Aorta (tissue), 5 donors: ENCODE measurements around the gene AGO3. TPM values are rescaled to one million over a fixed set of nuclear protein-coding genes. Genes with fewer than 3 reads are reported as not detected.
"Not testable (repeated sequence)": the region's sequence is repeated elsewhere in the genome, so short reads cannot be mapped to it uniquely, and the experiment has no call there.

Experiments used
- ATAC-seq: fragments of 200-7000 bp; cut with Tn5 transposase; one replicate; pipeline ENCODE4 v1.9.1; 2022; ENCODE audit warnings: moderate library complexity; ENCODE audit not compliant: low FRiP score
- DNase-seq, 2 donors: peaks; one replicate each; pipeline ENCODE4 v3.0.0-alpha.2; 2020
- H3K27ac ChIP-seq, 2 donors: one replicate each; pipeline ENCODE4 v1.5.1; 2013; ENCODE audit warnings: low read length in 2 of 2, mild to moderate bottlenecking in 2 of 2, moderate library complexity in 2 of 2, control low read depth in 1 of 2, inconsistent platforms in 1 of 2, low read depth in 1 of 2
- H3K27me3 ChIP-seq, 2 donors: one replicate each; pipeline ENCODE4 v1.6.1; 2013; ENCODE audit warnings: control low read depth in 1 of 2, low read length in 1 of 2, mild to moderate bottlenecking in 1 of 2, moderate library complexity in 1 of 2; ENCODE audit not compliant: insufficient read depth in 2 of 2, control insufficient read depth in 1 of 2
- H3K36me3 ChIP-seq, 2 donors: one replicate each; pipeline ENCODE4 v1.6.1; 2013; ENCODE audit warnings: control low read depth in 1 of 2, low read length in 1 of 2, mild to moderate bottlenecking in 1 of 2; ENCODE audit not compliant: insufficient read depth in 2 of 2, control insufficient read depth in 1 of 2
- H3K4me1 ChIP-seq, 2 donors: one replicate each; pipeline ENCODE4 v1.6.1; 2013; ENCODE audit warnings: low read length in 2 of 2, control low read depth in 1 of 2, mild to moderate bottlenecking in 1 of 2, moderate library complexity in 1 of 2; ENCODE audit not compliant: insufficient read depth in 2 of 2, control insufficient read depth in 1 of 2
- H3K4me3 ChIP-seq, 2 donors: one replicate each; pipeline ENCODE4 v1.5.1; 2013; ENCODE audit warnings: low read length in 2 of 2, control low read depth in 1 of 2, mild to moderate bottlenecking in 1 of 2
- H3K9me3 ChIP-seq: one replicate; pipeline ENCODE4 v1.6.1; 2013; ENCODE audit warnings: mild to moderate bottlenecking, low read length; ENCODE audit not compliant: control insufficient read depth
- WGBS, 2 donors: extraction: QIAGEN DNeasy Blood & Tissue Kit; methylation state at CpG; one replicate each; pipeline ENCODE4 v1.1.7; 2013; 5-methylcytosine and 5-hydroxymethylcytosine counted together
- intact Hi-C, 2 donors: fragments of 100-400 bp; cut with DNase I; formaldehyde crosslinking; loops; one replicate each; pipeline versions ENCODE4 v1.14.2 to v1.15.0; 2022
- polyA plus RNA-seq, 2 donors: library from polyadenylated mRNA; stranded (reverse); fragments of 200-250 nt; gene quantifications; one replicate each; pipeline ENCODE4 v1.2.3, GENCODE V29; 2013
- total RNA-seq, 2 donors: library from RNA; stranded (reverse); fragmentation: NEBNext Ultra II Directional; extraction: Animal tissue kit (Norgen Biotek cat#: 25700); gene quantifications; one replicate each; pipeline ENCODE4 v1.2.1, GENCODE V29; 2021
- donor health status: healthy with polysubstance abuse.
- donor health status: Bipolar disorder and iron deficiency.
- donor health status: DM: no; HTN: no; CAD: no.
- donor health status: DM: no; HTN: no; CAD: no.
- donor health status: DM: yes; HTN: yes; CAD: no.

The AGO3 gene
- total and polyA plus RNA-seq, 4 donors: 1.1 to 50.4 (median 26.2) TPM

GRCh38 chr1:35958558-35958957, 27.7 kb downstream of the AGO3 start:
- no peak overlapping the region for H3K4me3 ChIP-seq
- ATAC-seq (no peak), DNase-seq (no peak)
- no peaks in the 10 kb centered on the region for H3K4me1 ChIP-seq
- intact Hi-C loops: no loop called here
- no peaks in the 10 kb centered on the region for H3K27me3 ChIP-seq
- no peaks in the 10 kb centered on the region for H3K9me3 ChIP-seq
- H3K36me3 ChIP-seq: no peaks in the 10 kb centered on the region
- WGBS, 2 donors: 85 to 97% methylated on average over 1 of the region's 1 CpG
- H3K27ac ChIP-seq: no peak overlapping the region

- WGBS, 2 donors: 25 to 37% methylated on average over 3 of the region's 3 CpGs
Measured at GRCh38 chr1:35959304-35959703, 28.4 kb downstream of the AGO3 start.

GRCh38 chr1:35962952-35963351, 32.0 kb downstream of the AGO3 start:
- Histone ChIP-seq H3K4me3 (no peak overlapping the region), H3K27ac (no peak overlapping the region), H3K9me3 (no peaks in the 10 kb centered on the region), H3K4me1 (no peaks in the 10 kb centered on the region), H3K36me3 (no peaks in the 10 kb centered on the region), H3K27me3 (no peaks in the 10 kb centered on the region)
- DNase-seq (no peak), ATAC-seq (no peak)
- 88 to 89% methylated on average over 2 of the region's 2 CpGs for WGBS, 2 donors
- intact Hi-C loops: no loop called here

More at GRCh38 chr1:35959304-35959703, 28.4 kb downstream of the AGO3 start:
- Histone ChIP-seq H3K27me3 (no peaks in the 10 kb centered on the region), H3K36me3 (no peaks in the 10 kb centered on the region), H3K9me3 (no peaks in the 10 kb centered on the region), H3K27ac (no peak overlapping the region), H3K4me1 (no peaks in the 10 kb centered on the region), H3K4me3 (no peak overlapping the region)
- DNase-seq (no peak), ATAC-seq (no peak)
- intact Hi-C loops: no loop called here

GRCh38 chr1:35964277-35964676, 33.4 kb downstream of the AGO3 start:
- H3K27me3 ChIP-seq, DNase-seq, H3K27ac ChIP-seq, H3K4me1 ChIP-seq, H3K36me3 ChIP-seq, intact Hi-C loops, H3K4me3 ChIP-seq, H3K9me3 ChIP-seq, ATAC-seq: not testable (repeated sequence)
- 97 to 99% methylated on average over 1 of the region's 1 CpG for WGBS, 2 donors

- Histone ChIP-seq H3K27me3 (no peaks in the 10 kb centered on the region), H3K27ac (no peak overlapping the region), H3K4me3 (no peak overlapping the region), H3K4me1 (no peaks in the 10 kb centered on the region), H3K36me3 (peaks cover 0 to 2% of the 10 kb centered on the region in 2 donors), H3K9me3 (no peaks in the 10 kb centered on the region)
- intact Hi-C loops: no loop called here
- WGBS, 2 donors: 98% methylated on average over 1 of the region's 1 CpG
- ATAC-seq: no peak
- DNase-seq: no peak
Measured at GRCh38 chr1:35968396-35968795, 37.5 kb downstream of the AGO3 start.

- Histone ChIP-seq H3K27me3 (no peaks in the 10 kb centered on the region), H3K36me3 (peaks cover 0 to 2% of the 10 kb centered on the region in 2 donors), H3K9me3 (no peaks in the 10 kb centered on the region), H3K27ac (no peak overlapping the region), H3K4me3 (no peak overlapping the region), H3K4me1 (no peaks in the 10 kb centered on the region)
- WGBS, 2 donors: 42 to 53% methylated on average over 2 of the region's 2 CpGs
- no peak for ATAC-seq
- intact Hi-C loops: no loop called here
- DNase-seq: no peak
Measured at GRCh38 chr1:35971601-35972000, 40.7 kb downstream of the AGO3 start.

- H3K36me3 ChIP-seq, H3K27me3 ChIP-seq, ATAC-seq, intact Hi-C loops, H3K27ac ChIP-seq, DNase-seq, H3K9me3 ChIP-seq, H3K4me1 ChIP-seq, H3K4me3 ChIP-seq: not testable (repeated sequence)
- WGBS, 2 donors: 92 to 94% methylated on average over 3 of the region's 3 CpGs
Measured at GRCh38 chr1:35972631-35973030, 41.7 kb downstream of the AGO3 start.

- no peak for DNase-seq
- Histone ChIP-seq H3K4me3 (no peak overlapping the region), H3K4me1 (no peaks in the 10 kb centered on the region), H3K27me3 (no peaks in the 10 kb centered on the region), H3K36me3 (no peaks in the 10 kb centered on the region), H3K9me3 (no peaks in the 10 kb centered on the region), H3K27ac (no peak overlapping the region)
- intact Hi-C loops: no loop called here
- ATAC-seq: no peak
Measured at GRCh38 chr1:35980090-35980489, 49.2 kb downstream of the AGO3 start.

- Histone ChIP-seq H3K4me3 (no peak overlapping the region), H3K4me1 (no peaks in the 10 kb centered on the region), H3K9me3 (no peaks in the 10 kb centered on the region), H3K36me3 (no peaks in the 10 kb centered on the region), H3K27me3 (no peaks in the 10 kb centered on the region), H3K27ac (no peak overlapping the region)
- WGBS, 2 donors: 98 to 100% methylated on average over 1 of the region's 1 CpG
- ATAC-seq (no peak), DNase-seq (no peak)
- intact Hi-C loops: no loop called here
Measured at GRCh38 chr1:35988237-35988636, 57.3 kb downstream of the AGO3 start.
